Mucosa of gallbladder (tissue), 1 donor: Measurements from ENCODE around the gene YAP1. TPM values are rescaled to one million over a fixed set of nuclear protein-coding genes. Genes with fewer than 3 reads are reported as not detected.

Experiments used
- DNase-seq: peaks from one replicate; pipeline ENCODE4 v3.0.0-alpha.2; 2020; ENCODE audit warnings: low spot score
- total RNA-seq: library from RNA; stranded (reverse); gene quantifications from one replicate; pipeline ENCODE4 v1.2.1, GENCODE V29; 2021
- donor health status: DM: no; HTN: no; CAD: no.

Gene YAP1
- total RNA-seq, 1 donor from 2014 or later: 154 TPM

- no peak for DNase-seq
These were observed 6.4 kb downstream of the YAP1 start for GRCh38 chr11:102116453-102117205.

- DNase-seq: no peak
These were observed 7.3 kb downstream of the YAP1 start for GRCh38 chr11:102117472-102118113.

GRCh38 chr11:102118937-102119336 is 8.7 kb downstream of the YAP1 start:
- DNase-seq: no peak

GRCh38 chr11:102119997-102120396 is 9.8 kb downstream of the YAP1 start:
- DNase-seq: no peak

- DNase-seq: no peak
These were observed 10.3 kb downstream of the YAP1 start for GRCh38 chr11:102120437-102120973.

- DNase-seq: no peak
These were observed 11.1 kb downstream of the YAP1 start for GRCh38 chr11:102121329-102121728.

GRCh38 chr11:102134597-102134996 is 24.4 kb downstream of the YAP1 start:
- DNase-seq: no peak

GRCh38 chr11:102135256-102135655 is 25.0 kb downstream of the YAP1 start:
- DNase-seq: no peak

GRCh38 chr11:102138223-102138622 is 28.0 kb downstream of the YAP1 start:
- no peak for DNase-seq

- no peak for DNase-seq
These were observed 28.4 kb downstream of the YAP1 start for GRCh38 chr11:102138670-102139069.

GRCh38 chr11:102139081-102139498 is 28.8 kb downstream of the YAP1 start:
- DNase-seq: no peak

- no peak for DNase-seq
These were observed 32.1 kb downstream of the YAP1 start for GRCh38 chr11:102142333-102142732.

- DNase-seq: no peak
These were observed 33.6 kb downstream of the YAP1 start for GRCh38 chr11:102143867-102144266.

GRCh38 chr11:102144357-102145355 is 34.4 kb downstream of the YAP1 start:
- DNase-seq: no peak

GRCh38 chr11:102147015-102147414 is 36.8 kb downstream of the YAP1 start:
- DNase-seq: no peak

GRCh38 chr11:102147632-102148031 is 37.4 kb downstream of the YAP1 start:
- DNase-seq: no peak

- no peak for DNase-seq
These were observed 37.8 kb downstream of the YAP1 start for GRCh38 chr11:102148059-102148458.

GRCh38 chr11:102151784-102152525 is 41.7 kb downstream of the YAP1 start:
- DNase-seq: no peak

GRCh38 chr11:102153082-102153481 is 42.8 kb downstream of the YAP1 start:
- no peak for DNase-seq

GRCh38 chr11:102154806-102155205 is 44.6 kb downstream of the YAP1 start:
- no peak for DNase-seq

- DNase-seq: no peak
These were observed 45.4 kb downstream of the YAP1 start for GRCh38 chr11:102155676-102156075.
